WTC11 (cell line): Measurements from ENCODE around the gene GPATCH2. TPM values are rescaled to one million over a fixed set of nuclear protein-coding genes. Genes with fewer than 3 reads are reported as not detected.

ENCODE experiments used
- ATAC-seq: fragments of 200-7000 bp; cut with Tn5 transposase; 2 replicates; pipeline ENCODE4 v1.10.0; 2021; ENCODE audit warnings: mild to moderate bottlenecking, moderate library complexity
- CTCF ChIA-PET: fragments of 300-600 bp; sonication (Branson Sonifier 250); formaldehyde crosslinking; loops from one replicate; lab custom pipeline; 2021; ENCODE audit warnings: antibody characterized with exemption; lab: Charles Lee
- POLR2A ChIA-PET: fragments of 350-600 bp; sonication (Branson Sonifier 250); formaldehyde crosslinking; loops from one replicate; lab custom pipeline; 2021; ENCODE audit warnings: antibody characterized with exemption; lab: Charles Lee
- DNase-seq: peaks from one replicate; pipeline ENCODE4 v3.0.0; 2021; ENCODE audit warnings: low spot score
- H3K27ac Mint-ChIP-seq: 2 replicates; pipeline ENCODE4 v1.8.0; 2021; ENCODE audit warnings: mixed read lengths
- H3K27me3 Mint-ChIP-seq: 2 replicates; pipeline ENCODE4 v1.8.0; 2021; ENCODE audit warnings: low read depth, mild to moderate bottlenecking, moderate library complexity, mixed read lengths
- H3K36me3 Mint-ChIP-seq: 2 replicates; pipeline ENCODE4 v1.8.0; 2021; ENCODE audit warnings: mixed read lengths
- H3K4me1 Mint-ChIP-seq: 2 replicates; pipeline ENCODE4 v1.8.0; 2022; ENCODE audit warnings: mixed read lengths
- H3K4me3 Mint-ChIP-seq: 2 replicates; pipeline ENCODE4 v1.8.0; 2021; ENCODE audit warnings: mild to moderate bottlenecking, moderate library complexity, mixed read lengths
- H3K9me3 Mint-ChIP-seq: 2 replicates; pipeline ENCODE4 v1.8.0; 2021; ENCODE audit warnings: mixed read lengths
- ATF1 ChIP-seq: sonication (generic); formaldehyde crosslinking; IDR thresholded peaks from 2 replicates; pipeline ENCODE4 v1.8.1; 2023; ENCODE audit warnings: mild to moderate bottlenecking, moderate library complexity, missing genetic modification reagents
- GTF2I ChIP-seq: fragments of 250-450 bp; sonication (Bioruptor Pico); conservative IDR thresholded peaks from 2 replicates; pipeline ENCODE4 v1.4.0; 2021; ENCODE audit warnings: mild to moderate bottlenecking
- NR1H2 ChIP-seq: sonication (generic); formaldehyde crosslinking; IDR thresholded peaks from 2 replicates; pipeline ENCODE4 v1.9.0; 2021; ENCODE audit warnings: mild to moderate bottlenecking, moderate library complexity, missing genetic modification reagents
- PRRX2 ChIP-seq: fragments of 250-450 bp; sonication (Bioruptor Pico); IDR thresholded peaks from 2 replicates; pipeline ENCODE4 v1.8.0; 2021; ENCODE audit warnings: mild to moderate bottlenecking
- ZNF138 ChIP-seq: sonication (generic); formaldehyde crosslinking; conservative IDR thresholded peaks from 2 replicates; pipeline ENCODE4 v1.8.1; 2022; ENCODE audit warnings: mild to moderate bottlenecking, moderate library complexity, missing genetic modification reagents
- ZNF219 ChIP-seq: sonication (generic); formaldehyde crosslinking; IDR thresholded peaks from 2 replicates; pipeline ENCODE4 v1.8.0; 2023; ENCODE audit warnings: missing genetic modification reagents, mild to moderate bottlenecking, borderline replicate concordance
- ZNF396 ChIP-seq: fragments of 250-450 bp; sonication (Bioruptor Pico); IDR thresholded peaks from 2 replicates; pipeline ENCODE4 v1.8.0; 2021; ENCODE audit warnings: mild to moderate bottlenecking, moderate library complexity, borderline replicate concordance
- total RNA-seq: library from RNA; stranded (reverse); gene quantifications from 3 replicates; pipeline ENCODE4 v1.2.3, GENCODE V29; 2021
- TF ChIP-seq, protein P1 (sequence below): fragments of 250-450 bp; sonication (Bioruptor Pico); IDR thresholded peaks from 2 replicates; pipeline ENCODE4 v1.9.0; 2021; ENCODE audit warnings: mild to moderate bottlenecking
- TF ChIP-seq, protein P2 (sequence below): sonication (generic); formaldehyde crosslinking; IDR thresholded peaks from 2 replicates; pipeline ENCODE4 v1.8.0; 2023; ENCODE audit warnings: missing genetic modification reagents
- TF ChIP-seq, protein P3 (sequence below): fragments of 250-450 bp; sonication (Bioruptor Pico); IDR thresholded peaks from 2 replicates; pipeline ENCODE4 v2.1.2; 2022; ENCODE audit warnings: mild to moderate bottlenecking, moderate library complexity
- TF ChIP-seq, protein P4 (sequence below): sonication (generic); formaldehyde crosslinking; IDR thresholded peaks from 2 replicates; pipeline ENCODE4 v1.8.1; 2022; ENCODE audit warnings: mild to moderate bottlenecking, moderate library complexity, missing genetic modification reagents
- TF ChIP-seq, protein P5 (sequence below): fragments of 250-450 bp; sonication (Bioruptor Pico); IDR thresholded peaks from 2 replicates; pipeline ENCODE4 v1.9.0; 2021; ENCODE audit warnings: mild to moderate bottlenecking, borderline replicate concordance
- TF ChIP-seq, protein P6 (sequence below): sonication (generic); formaldehyde crosslinking; IDR thresholded peaks from 2 replicates; pipeline ENCODE4 v1.8.0; 2023; ENCODE audit warnings: mild to moderate bottlenecking, missing genetic modification reagents
- TF ChIP-seq, protein P7 (sequence below): sonication (generic); formaldehyde crosslinking; IDR thresholded peaks from 2 replicates; pipeline ENCODE4 v1.8.0; 2023; ENCODE audit warnings: missing genetic modification reagents, mild to moderate bottlenecking, borderline replicate concordance
- TF ChIP-seq, protein P8 (sequence below): sonication (generic); formaldehyde crosslinking; IDR thresholded peaks from 2 replicates; pipeline ENCODE4 v1.8.1; 2022; ENCODE audit warnings: missing genetic modification reagents, borderline replicate concordance
- TF ChIP-seq, protein P9 (sequence below): fragments of 200-600 bp; IDR thresholded peaks from 2 replicates; pipeline ENCODE4 v1.8.0; 2022; ENCODE audit warnings: antibody characterized with exemption

Gene GPATCH2
- total RNA-seq, 1 experiment from 2014 or later = 11.5 TPM

DNA sequence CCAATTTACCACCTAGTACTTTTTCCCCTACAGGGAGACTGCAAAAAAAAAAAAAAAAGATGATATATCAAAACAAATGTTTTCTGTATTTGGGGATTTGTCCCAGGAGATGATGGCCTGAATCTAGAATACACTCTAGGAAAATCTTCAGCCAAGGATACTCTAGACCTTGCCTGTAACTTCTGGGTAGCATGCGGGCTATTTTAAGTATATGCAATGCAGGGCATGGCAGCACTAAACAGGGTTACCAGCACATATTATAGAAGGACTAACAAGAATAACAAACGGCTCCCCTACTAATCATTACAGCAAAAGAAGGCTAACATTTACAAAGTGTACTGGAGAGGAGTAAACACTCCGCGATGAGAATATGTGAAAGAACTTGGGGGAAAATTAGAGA is 109.6 kb downstream of the GPATCH2 start (continued):
- TF ChIP-seq ZNF138 (CRISPR knock-in tag) = no peak
- TF ChIP-seq, protein P1, sequence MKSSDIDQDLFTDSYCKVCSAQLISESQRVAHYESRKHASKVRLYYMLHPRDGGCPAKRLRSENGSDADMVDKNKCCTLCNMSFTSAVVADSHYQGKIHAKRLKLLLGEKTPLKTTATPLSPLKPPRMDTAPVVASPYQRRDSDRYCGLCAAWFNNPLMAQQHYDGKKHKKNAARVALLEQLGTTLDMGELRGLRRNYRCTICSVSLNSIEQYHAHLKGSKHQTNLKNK (CRISPR knock-in tag) = no peak
- TF ChIP-seq, protein P2, sequence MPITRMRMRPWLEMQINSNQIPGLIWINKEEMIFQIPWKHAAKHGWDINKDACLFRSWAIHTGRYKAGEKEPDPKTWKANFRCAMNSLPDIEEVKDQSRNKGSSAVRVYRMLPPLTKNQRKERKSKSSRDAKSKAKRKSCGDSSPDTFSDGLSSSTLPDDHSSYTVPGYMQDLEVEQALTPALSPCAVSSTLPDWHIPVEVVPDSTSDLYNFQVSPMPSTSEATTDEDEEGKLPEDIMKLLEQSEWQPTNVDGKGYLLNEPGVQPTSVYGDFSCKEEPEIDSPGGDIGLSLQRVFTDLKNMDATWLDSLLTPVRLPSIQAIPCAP (CRISPR knock-in tag) = no peak
- TF ChIP-seq, protein P3, sequence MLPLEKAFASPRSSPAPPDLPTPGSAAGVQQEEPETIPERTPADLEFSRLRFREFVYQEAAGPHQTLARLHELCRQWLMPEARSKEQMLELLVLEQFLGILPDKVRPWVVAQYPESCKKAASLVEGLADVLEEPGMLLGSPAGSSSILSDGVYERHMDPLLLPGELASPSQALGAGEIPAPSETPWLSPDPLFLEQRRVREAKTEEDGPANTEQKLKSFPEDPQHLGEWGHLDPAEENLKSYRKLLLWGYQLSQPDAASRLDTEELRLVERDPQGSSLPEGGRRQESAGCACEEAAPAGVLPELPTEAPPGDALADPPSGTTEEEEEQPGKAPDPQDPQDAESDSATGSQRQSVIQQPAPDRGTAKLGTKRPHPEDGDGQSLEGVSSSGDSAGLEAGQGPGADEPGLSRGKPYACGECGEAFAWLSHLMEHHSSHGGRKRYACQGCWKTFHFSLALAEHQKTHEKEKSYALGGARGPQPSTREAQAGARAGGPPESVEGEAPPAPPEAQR (CRISPR knock-in tag) = no peak
- no peak for TF ChIP-seq ZNF219 (CRISPR knock-in tag)
- TF ChIP-seq, protein P4, sequence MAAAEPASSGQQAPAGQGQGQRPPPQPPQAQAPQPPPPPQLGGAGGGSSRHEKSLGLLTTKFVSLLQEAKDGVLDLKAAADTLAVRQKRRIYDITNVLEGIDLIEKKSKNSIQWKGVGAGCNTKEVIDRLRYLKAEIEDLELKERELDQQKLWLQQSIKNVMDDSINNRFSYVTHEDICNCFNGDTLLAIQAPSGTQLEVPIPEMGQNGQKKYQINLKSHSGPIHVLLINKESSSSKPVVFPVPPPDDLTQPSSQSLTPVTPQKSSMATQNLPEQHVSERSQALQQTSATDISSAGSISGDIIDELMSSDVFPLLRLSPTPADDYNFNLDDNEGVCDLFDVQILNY (CRISPR knock-in tag) = no peak
- no peak for TF ChIP-seq ZNF396 (CRISPR knock-in tag)
- no peak for TF ChIP-seq GTF2I
- no peak for TF ChIP-seq ATF1 (CRISPR knock-in tag)
- TF ChIP-seq, protein P5, sequence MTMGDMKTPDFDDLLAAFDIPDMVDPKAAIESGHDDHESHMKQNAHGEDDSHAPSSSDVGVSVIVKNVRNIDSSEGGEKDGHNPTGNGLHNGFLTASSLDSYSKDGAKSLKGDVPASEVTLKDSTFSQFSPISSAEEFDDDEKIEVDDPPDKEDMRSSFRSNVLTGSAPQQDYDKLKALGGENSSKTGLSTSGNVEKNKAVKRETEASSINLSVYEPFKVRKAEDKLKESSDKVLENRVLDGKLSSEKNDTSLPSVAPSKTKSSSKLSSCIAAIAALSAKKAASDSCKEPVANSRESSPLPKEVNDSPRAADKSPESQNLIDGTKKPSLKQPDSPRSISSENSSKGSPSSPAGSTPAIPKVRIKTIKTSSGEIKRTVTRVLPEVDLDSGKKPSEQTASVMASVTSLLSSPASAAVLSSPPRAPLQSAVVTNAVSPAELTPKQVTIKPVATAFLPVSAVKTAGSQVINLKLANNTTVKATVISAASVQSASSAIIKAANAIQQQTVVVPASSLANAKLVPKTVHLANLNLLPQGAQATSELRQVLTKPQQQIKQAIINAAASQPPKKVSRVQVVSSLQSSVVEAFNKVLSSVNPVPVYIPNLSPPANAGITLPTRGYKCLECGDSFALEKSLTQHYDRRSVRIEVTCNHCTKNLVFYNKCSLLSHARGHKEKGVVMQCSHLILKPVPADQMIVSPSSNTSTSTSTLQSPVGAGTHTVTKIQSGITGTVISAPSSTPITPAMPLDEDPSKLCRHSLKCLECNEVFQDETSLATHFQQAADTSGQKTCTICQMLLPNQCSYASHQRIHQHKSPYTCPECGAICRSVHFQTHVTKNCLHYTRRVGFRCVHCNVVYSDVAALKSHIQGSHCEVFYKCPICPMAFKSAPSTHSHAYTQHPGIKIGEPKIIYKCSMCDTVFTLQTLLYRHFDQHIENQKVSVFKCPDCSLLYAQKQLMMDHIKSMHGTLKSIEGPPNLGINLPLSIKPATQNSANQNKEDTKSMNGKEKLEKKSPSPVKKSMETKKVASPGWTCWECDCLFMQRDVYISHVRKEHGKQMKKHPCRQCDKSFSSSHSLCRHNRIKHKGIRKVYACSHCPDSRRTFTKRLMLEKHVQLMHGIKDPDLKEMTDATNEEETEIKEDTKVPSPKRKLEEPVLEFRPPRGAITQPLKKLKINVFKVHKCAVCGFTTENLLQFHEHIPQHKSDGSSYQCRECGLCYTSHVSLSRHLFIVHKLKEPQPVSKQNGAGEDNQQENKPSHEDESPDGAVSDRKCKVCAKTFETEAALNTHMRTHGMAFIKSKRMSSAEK (CRISPR knock-in tag) = no peak
- TF ChIP-seq, protein P6, sequence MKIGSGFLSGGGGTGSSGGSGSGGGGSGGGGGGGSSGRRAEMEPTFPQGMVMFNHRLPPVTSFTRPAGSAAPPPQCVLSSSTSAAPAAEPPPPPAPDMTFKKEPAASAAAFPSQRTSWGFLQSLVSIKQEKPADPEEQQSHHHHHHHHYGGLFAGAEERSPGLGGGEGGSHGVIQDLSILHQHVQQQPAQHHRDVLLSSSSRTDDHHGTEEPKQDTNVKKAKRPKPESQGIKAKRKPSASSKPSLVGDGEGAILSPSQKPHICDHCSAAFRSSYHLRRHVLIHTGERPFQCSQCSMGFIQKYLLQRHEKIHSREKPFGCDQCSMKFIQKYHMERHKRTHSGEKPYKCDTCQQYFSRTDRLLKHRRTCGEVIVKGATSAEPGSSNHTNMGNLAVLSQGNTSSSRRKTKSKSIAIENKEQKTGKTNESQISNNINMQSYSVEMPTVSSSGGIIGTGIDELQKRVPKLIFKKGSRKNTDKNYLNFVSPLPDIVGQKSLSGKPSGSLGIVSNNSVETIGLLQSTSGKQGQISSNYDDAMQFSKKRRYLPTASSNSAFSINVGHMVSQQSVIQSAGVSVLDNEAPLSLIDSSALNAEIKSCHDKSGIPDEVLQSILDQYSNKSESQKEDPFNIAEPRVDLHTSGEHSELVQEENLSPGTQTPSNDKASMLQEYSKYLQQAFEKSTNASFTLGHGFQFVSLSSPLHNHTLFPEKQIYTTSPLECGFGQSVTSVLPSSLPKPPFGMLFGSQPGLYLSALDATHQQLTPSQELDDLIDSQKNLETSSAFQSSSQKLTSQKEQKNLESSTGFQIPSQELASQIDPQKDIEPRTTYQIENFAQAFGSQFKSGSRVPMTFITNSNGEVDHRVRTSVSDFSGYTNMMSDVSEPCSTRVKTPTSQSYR (CRISPR knock-in tag) = no peak

DNA sequence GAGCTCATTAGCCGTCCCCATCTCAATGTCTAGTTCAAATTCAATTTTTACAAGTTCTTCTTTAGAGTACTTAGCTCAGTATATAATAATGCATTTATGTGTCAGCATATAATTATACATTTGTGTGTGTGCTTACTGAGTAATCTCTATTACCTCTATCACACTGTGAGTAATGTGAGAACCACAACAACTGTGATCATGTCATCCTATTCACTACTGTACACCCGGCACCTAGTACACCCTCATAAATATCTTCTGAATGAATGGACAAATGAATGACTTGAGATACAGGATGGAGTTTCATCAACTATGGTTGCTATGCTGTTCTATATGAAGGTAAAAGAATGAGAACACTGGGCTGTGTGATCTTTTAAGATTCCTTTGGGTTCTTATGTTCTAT is 124.0 kb downstream of the GPATCH2 start:
- ATAC-seq = no peak
- Mint-ChIP-seq H3K9me3 (no peaks in the 10 kb centered on the region), H3K36me3 (no peaks in the 10 kb centered on the region), H3K4me3 (no peak overlapping the region), H3K4me1 (0 out of 2 replicates have a peak, but pooled peaks cover 3% of the 10 kb centered on the region), H3K27ac (no peak overlapping the region), H3K27me3 (no peaks in the 10 kb centered on the region)
- CTCF ChIA-PET = no interaction called here
- DNase-seq = no peak
- POLR2A ChIA-PET = no interaction called here
- TF ChIP-seq NR1H2 (CRISPR knock-in tag) (no peak), PRRX2 (CRISPR knock-in tag) (no peak), ZNF219 (CRISPR knock-in tag) (no peak)
- TF ChIP-seq, protein P7, sequence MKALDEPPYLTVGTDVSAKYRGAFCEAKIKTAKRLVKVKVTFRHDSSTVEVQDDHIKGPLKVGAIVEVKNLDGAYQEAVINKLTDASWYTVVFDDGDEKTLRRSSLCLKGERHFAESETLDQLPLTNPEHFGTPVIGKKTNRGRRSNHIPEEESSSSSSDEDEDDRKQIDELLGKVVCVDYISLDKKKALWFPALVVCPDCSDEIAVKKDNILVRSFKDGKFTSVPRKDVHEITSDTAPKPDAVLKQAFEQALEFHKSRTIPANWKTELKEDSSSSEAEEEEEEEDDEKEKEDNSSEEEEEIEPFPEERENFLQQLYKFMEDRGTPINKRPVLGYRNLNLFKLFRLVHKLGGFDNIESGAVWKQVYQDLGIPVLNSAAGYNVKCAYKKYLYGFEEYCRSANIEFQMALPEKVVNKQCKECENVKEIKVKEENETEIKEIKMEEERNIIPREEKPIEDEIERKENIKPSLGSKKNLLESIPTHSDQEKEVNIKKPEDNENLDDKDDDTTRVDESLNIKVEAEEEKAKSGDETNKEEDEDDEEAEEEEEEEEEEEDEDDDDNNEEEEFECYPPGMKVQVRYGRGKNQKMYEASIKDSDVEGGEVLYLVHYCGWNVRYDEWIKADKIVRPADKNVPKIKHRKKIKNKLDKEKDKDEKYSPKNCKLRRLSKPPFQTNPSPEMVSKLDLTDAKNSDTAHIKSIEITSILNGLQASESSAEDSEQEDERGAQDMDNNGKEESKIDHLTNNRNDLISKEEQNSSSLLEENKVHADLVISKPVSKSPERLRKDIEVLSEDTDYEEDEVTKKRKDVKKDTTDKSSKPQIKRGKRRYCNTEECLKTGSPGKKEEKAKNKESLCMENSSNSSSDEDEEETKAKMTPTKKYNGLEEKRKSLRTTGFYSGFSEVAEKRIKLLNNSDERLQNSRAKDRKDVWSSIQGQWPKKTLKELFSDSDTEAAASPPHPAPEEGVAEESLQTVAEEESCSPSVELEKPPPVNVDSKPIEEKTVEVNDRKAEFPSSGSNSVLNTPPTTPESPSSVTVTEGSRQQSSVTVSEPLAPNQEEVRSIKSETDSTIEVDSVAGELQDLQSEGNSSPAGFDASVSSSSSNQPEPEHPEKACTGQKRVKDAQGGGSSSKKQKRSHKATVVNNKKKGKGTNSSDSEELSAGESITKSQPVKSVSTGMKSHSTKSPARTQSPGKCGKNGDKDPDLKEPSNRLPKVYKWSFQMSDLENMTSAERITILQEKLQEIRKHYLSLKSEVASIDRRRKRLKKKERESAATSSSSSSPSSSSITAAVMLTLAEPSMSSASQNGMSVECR = no peak
- TF ChIP-seq, protein P8, sequence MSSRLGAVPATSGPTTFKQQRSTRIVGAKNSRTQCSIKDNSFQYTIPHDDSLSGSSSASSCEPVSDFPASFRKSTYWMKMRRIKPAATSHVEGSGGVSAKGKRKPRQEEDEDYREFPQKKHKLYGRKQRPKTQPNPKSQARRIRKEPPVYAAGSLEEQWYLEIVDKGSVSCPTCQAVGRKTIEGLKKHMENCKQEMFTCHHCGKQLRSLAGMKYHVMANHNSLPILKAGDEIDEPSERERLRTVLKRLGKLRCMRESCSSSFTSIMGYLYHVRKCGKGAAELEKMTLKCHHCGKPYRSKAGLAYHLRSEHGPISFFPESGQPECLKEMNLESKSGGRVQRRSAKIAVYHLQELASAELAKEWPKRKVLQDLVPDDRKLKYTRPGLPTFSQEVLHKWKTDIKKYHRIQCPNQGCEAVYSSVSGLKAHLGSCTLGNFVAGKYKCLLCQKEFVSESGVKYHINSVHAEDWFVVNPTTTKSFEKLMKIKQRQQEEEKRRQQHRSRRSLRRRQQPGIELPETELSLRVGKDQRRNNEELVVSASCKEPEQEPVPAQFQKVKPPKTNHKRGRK (CRISPR knock-in tag) = no peak
- TF ChIP-seq, protein P9, sequence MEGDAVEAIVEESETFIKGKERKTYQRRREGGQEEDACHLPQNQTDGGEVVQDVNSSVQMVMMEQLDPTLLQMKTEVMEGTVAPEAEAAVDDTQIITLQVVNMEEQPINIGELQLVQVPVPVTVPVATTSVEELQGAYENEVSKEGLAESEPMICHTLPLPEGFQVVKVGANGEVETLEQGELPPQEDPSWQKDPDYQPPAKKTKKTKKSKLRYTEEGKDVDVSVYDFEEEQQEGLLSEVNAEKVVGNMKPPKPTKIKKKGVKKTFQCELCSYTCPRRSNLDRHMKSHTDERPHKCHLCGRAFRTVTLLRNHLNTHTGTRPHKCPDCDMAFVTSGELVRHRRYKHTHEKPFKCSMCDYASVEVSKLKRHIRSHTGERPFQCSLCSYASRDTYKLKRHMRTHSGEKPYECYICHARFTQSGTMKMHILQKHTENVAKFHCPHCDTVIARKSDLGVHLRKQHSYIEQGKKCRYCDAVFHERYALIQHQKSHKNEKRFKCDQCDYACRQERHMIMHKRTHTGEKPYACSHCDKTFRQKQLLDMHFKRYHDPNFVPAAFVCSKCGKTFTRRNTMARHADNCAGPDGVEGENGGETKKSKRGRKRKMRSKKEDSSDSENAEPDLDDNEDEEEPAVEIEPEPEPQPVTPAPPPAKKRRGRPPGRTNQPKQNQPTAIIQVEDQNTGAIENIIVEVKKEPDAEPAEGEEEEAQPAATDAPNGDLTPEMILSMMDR = no peak
